ENCODE results near the gene FN1. TPM values are rescaled to one million over a fixed set of nuclear protein-coding genes. Genes with fewer than 3 reads are reported as not detected.
A peak's percentile ranks its signal among the peaks of the same experiment; 100 is the strongest.

The FN1 gene
- total RNA-seq, 1 experiment from 2014 or later, result 11.1 TPM

DNA sequence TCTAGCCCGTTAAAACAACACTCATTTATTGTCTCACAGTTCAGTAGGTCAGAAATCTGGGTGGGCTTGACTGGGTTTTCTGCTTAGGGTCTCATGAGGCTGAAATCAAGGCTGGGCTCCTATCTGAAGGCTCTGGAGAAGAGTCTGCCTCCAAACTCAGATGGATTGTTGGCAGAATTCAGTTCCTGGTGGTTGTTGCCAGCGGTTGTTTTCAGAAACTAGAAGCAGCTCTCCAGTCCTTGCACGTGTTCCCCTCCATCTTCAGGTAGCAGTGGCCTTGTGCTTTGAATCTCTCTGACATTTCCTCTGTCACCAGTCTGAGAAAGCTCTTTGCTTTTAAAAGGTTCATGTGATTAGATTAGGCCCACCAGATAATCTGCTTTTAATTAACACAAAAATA, 20.1 kb upstream of the FN1 start:
- ChIA-PET CTCF (no interaction called here), POLR2A (no interaction called here), RAD21 (ENCODE audit: low non-redundant PET in 1 of 2, low total read pairs in 2 of 2, uncharacterized antibody in 2 of 2, unreplicated experiment in 2 of 2) (no interaction called here)
- Histone ChIP-seq H3K9me2 (ENCODE audit: insufficient read depth) (no peaks in the 10 kb centered on the region), H3K4me1 (ENCODE audit: control insufficient read depth in 1 of 2, insufficient read depth in 2 of 2, low read length in 2 of 2) (no peaks in the 10 kb centered on the region), H3K36me3 (ENCODE audit: control insufficient read depth in 1 of 2, insufficient read depth in 2 of 2, low read length in 2 of 2) (no peaks in the 10 kb centered on the region), H3K27ac (ENCODE audit: low read depth, low read length) (no peak overlapping the region), H3K9ac (ENCODE audit: low read length) (no peak overlapping the region), H4K20me1 (ENCODE audit: insufficient read depth) (no peaks in the 10 kb centered on the region), H3K79me2 (ENCODE audit: insufficient read depth, low read length) (no peaks in the 10 kb centered on the region), H3K9me3 (ENCODE audit: control insufficient read depth in 1 of 2, insufficient read depth in 1 of 2, low read depth in 1 of 2, low read length in 2 of 2) (no peaks in the 10 kb centered on the region), H3K4me3 (replicated peaks in 1 of 2; ENCODE audit: low read depth in 1 of 2, low read length in 2 of 2) (no peak overlapping the region), H3K4me2 (ENCODE audit: low read length) (no peak overlapping the region), H2AFZ (ENCODE audit: low read depth, low read length, poor library complexity, severe bottlenecking) (no peak overlapping the region), H3K27me3 (ENCODE audit: insufficient read depth, low read length) (no peaks in the 10 kb centered on the region)
- DNase-seq (ENCODE audit: low read depth, low spot score) (no peak), ATAC-seq (no peak)
- intact Hi-C loops (cut with micrococcal nuclease), result loop anchor here (10.0 kb wide), 1 partner anchor 459 kb away; no protein-coding TSS in a partner anchor
- no TSS peak for BruUV-seq (replicated peaks)
- no peak for TF ChIP-seq MAX (IDR thresholded peaks at IDR 0.05)
- no peak for TF ChIP-seq ZNF274 (IDR thresholded peaks at IDR 0.05; ENCODE audit: low read depth, low read length)

GRCh38 chr2:215454519-215455246, 18.8 kb upstream of the FN1 start:
- BruUV-seq (replicated peaks), result no TSS peak
- TF ChIP-seq CTCF (IDR thresholded peaks at IDR 0.05 in 2 of 3, conservative IDR thresholded peaks at IDR 0.05 in 1 of 3; ENCODE audit: borderline replicate concordance in 1 of 3, insufficient read depth in 1 of 3, low read depth in 2 of 3, low read length in 2 of 3), result peak; percentile 64 to 75 (median 72); a peak in 5 of 6 replicates
- TF ChIP-seq EGR1 (IDR thresholded peaks at IDR 0.05; ENCODE audit: low read depth), result no peak
- no peak for TF ChIP-seq SP1 (IDR thresholded peaks at IDR 0.05; ENCODE audit: low read depth)
- no peak for TF ChIP-seq EZH2 (IDR thresholded peaks at IDR 0.05)
- peak; percentile 84 for TF ChIP-seq RAD21 (IDR thresholded peaks at IDR 0.05; ENCODE audit: low read depth)
- no peak for TF ChIP-seq SIN3A (IDR thresholded peaks at IDR 0.05; ENCODE audit: low read depth)
- no peak for TF ChIP-seq ELF1 (IDR thresholded peaks at IDR 0.05; ENCODE audit: borderline replicate concordance, low read depth)
- H3K4me1 ChIP-seq (ENCODE audit: control insufficient read depth in 1 of 2, insufficient read depth in 2 of 2, low read length in 2 of 2), result no peaks in the 10 kb centered on the region
- no peak overlapping the region for H3K4me2 ChIP-seq (ENCODE audit: low read length)
- no peaks in the 10 kb centered on the region for H3K36me3 ChIP-seq (ENCODE audit: control insufficient read depth in 1 of 2, insufficient read depth in 2 of 2, low read length in 2 of 2)
- ChIA-PET POLR2A (no interaction called here), RAD21 (ENCODE audit: low non-redundant PET in 1 of 2, low total read pairs in 2 of 2, uncharacterized antibody in 2 of 2, unreplicated experiment in 2 of 2) (no interaction called here), CTCF (interaction anchor here (0.7 to 1.3 kb wide), 5 partner anchors 9 to 376 kb away, joined by 3 to 6 read pairs (median 3); no protein-coding TSS in a partner anchor)
- no peak overlapping the region for H3K9ac ChIP-seq (ENCODE audit: low read length)
- H3K27ac ChIP-seq (ENCODE audit: low read depth, low read length), result no peak overlapping the region
- intact Hi-C loops (cut with micrococcal nuclease), result loop anchor here (1.0 to 10.0 kb wide), 3 partner anchors 374 to 477 kb away; no protein-coding TSS in a partner anchor
- peak overlapping the region; percentile 56 for H2AFZ ChIP-seq (ENCODE audit: low read depth, low read length, poor library complexity, severe bottlenecking)
- H4K20me1 ChIP-seq (ENCODE audit: insufficient read depth), result no peaks in the 10 kb centered on the region
- no peaks in the 10 kb centered on the region for H3K9me2 ChIP-seq (ENCODE audit: insufficient read depth)
- H3K27me3 ChIP-seq (ENCODE audit: insufficient read depth, low read length), result no peaks in the 10 kb centered on the region
- ATAC-seq (peak; percentile 64; the same call in 1 of the 2 replicates), DNase-seq (ENCODE audit: low read depth, low spot score) (peak; percentile 12)
- no peak overlapping the region for H3K4me3 ChIP-seq (replicated peaks in 1 of 2; ENCODE audit: low read depth in 1 of 2, low read length in 2 of 2)
- H3K79me2 ChIP-seq (ENCODE audit: insufficient read depth, low read length), result no peaks in the 10 kb centered on the region
- no peaks in the 10 kb centered on the region for H3K9me3 ChIP-seq (ENCODE audit: control insufficient read depth in 1 of 2, insufficient read depth in 1 of 2, low read depth in 1 of 2, low read length in 2 of 2)
